Parathyroid adenoma (tissue), 2 donors: ENCODE data around the gene MMP17.

Source experiments
- H2AFZ ChIP-seq: fragments of 300-600 bp; sonication (generic); one replicate; pipeline ENCODE4 v1.7.0; 2017; ENCODE audit warnings: antibody characterized with exemption, mild to moderate bottlenecking
- H3K27ac ChIP-seq: fragments of 300-600 bp; sonication (generic); one replicate; pipeline ENCODE4 v1.7.0; 2017
- H3K27me3 ChIP-seq: fragments of 300-600 bp; sonication (generic); one replicate; pipeline ENCODE4 v1.7.0; 2017; ENCODE audit warnings: low read length; ENCODE audit not compliant: control insufficient read depth, insufficient read depth
- H3K36me3 ChIP-seq: fragments of 300-600 bp; sonication (generic); one replicate; pipeline ENCODE4 v1.7.0; 2017; ENCODE audit warnings: low read length; ENCODE audit not compliant: control insufficient read depth, insufficient read depth
- H3K4me1 ChIP-seq: fragments of 300-600 bp; sonication (generic); one replicate; pipeline ENCODE4 v1.7.0; 2017; ENCODE audit warnings: control low read depth
- H3K4me2 ChIP-seq: fragments of 300-600 bp; sonication (generic); one replicate; pipeline ENCODE4 v1.7.0; 2017; ENCODE audit warnings: low read length
- H3K4me3 ChIP-seq: fragments of 300-600 bp; sonication (generic); one replicate; pipeline ENCODE4 v1.7.0; 2017; ENCODE audit warnings: low read depth, low read length
- H3K79me2 ChIP-seq: fragments of 300-600 bp; sonication (generic); one replicate; pipeline ENCODE4 v1.7.0; 2017; ENCODE audit warnings: control low read depth
- H3K9ac ChIP-seq: fragments of 300-600 bp; sonication (generic); one replicate; pipeline ENCODE4 v1.7.0; 2017; ENCODE audit warnings: mild to moderate bottlenecking
- H3K9me3 ChIP-seq: fragments of 300-600 bp; sonication (generic); one replicate; pipeline ENCODE4 v1.7.0; 2017; ENCODE audit warnings: low read length; ENCODE audit not compliant: control insufficient read depth
- TF ChIP-seq, protein P1 (sequence below): fragments of 300-600 bp; sonication (generic); IDR thresholded peaks from one replicate; pipeline ENCODE4 v1.7.0; 2017; ENCODE audit warnings: antibody characterized with exemption, mild to moderate bottlenecking
- donor health status: primary hyperparathyroidism.

Gene MMP17

DNA sequence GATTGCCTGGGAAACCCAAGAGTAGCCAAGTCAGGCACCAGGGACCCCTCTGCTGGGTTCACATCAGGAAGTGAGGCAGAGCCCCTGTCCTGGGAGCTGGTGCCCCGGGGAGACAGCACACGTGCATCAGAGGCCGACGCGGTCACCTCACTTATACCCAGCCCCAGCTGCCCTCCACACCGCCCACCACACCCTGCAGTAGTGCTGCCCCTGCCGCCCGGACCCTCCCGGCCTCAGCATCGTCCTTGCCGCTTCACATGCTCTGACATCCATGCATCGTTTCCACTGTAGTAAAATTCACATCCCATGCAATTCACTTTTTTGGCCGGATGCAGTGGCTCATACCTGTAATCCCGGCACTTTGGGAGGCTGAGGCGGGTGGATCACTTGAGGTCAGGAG, 14.0 kb downstream of the MMP17 start:
- no peaks in the 10 kb centered on the region for H3K36me3 ChIP-seq
- H3K79me2 ChIP-seq = no peaks in the 10 kb centered on the region
- H3K27ac ChIP-seq = no peak overlapping the region
- H3K9ac ChIP-seq = no peak overlapping the region
- no peaks in the 10 kb centered on the region for H3K27me3 ChIP-seq
- no peak overlapping the region for H3K4me3 ChIP-seq
- TF ChIP-seq, protein P1, sequence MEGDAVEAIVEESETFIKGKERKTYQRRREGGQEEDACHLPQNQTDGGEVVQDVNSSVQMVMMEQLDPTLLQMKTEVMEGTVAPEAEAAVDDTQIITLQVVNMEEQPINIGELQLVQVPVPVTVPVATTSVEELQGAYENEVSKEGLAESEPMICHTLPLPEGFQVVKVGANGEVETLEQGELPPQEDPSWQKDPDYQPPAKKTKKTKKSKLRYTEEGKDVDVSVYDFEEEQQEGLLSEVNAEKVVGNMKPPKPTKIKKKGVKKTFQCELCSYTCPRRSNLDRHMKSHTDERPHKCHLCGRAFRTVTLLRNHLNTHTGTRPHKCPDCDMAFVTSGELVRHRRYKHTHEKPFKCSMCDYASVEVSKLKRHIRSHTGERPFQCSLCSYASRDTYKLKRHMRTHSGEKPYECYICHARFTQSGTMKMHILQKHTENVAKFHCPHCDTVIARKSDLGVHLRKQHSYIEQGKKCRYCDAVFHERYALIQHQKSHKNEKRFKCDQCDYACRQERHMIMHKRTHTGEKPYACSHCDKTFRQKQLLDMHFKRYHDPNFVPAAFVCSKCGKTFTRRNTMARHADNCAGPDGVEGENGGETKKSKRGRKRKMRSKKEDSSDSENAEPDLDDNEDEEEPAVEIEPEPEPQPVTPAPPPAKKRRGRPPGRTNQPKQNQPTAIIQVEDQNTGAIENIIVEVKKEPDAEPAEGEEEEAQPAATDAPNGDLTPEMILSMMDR = no peak
- no peaks in the 10 kb centered on the region for H3K4me1 ChIP-seq
- no peaks in the 10 kb centered on the region for H3K9me3 ChIP-seq
- H3K4me2 ChIP-seq = no peak overlapping the region
- H2AFZ ChIP-seq = no peak overlapping the region

DNA sequence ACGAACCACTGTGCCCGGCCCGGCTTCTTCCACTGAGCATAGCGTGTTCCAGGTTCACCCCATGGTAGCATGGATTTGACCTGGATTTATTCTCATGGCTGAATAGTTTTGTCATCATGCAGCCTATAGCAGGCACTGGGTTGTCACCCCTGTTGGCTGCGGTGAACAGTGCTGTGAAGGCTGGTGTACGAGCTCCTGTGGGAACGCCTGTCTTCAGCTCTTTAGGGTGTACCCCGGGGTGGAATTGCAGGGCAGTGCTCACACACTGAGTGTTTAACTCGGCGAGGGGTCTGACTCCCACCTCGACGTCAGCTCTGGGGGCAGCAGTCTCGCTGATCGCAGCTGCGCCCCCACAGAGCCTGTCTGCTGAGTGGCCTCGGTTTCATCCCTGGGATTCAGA, 15.3 kb downstream of the MMP17 start:
- Histone ChIP-seq H3K4me3 (no peak overlapping the region), H3K27me3 (no peaks in the 10 kb centered on the region), H2AFZ (no peak overlapping the region), H3K9ac (no peak overlapping the region), H3K27ac (no peak overlapping the region), H3K36me3 (no peaks in the 10 kb centered on the region), H3K4me1 (no peaks in the 10 kb centered on the region), H3K9me3 (no peaks in the 10 kb centered on the region), H3K4me2 (no peak overlapping the region), H3K79me2 (no peaks in the 10 kb centered on the region)
- TF ChIP-seq, protein P1 = no peak

DNA sequence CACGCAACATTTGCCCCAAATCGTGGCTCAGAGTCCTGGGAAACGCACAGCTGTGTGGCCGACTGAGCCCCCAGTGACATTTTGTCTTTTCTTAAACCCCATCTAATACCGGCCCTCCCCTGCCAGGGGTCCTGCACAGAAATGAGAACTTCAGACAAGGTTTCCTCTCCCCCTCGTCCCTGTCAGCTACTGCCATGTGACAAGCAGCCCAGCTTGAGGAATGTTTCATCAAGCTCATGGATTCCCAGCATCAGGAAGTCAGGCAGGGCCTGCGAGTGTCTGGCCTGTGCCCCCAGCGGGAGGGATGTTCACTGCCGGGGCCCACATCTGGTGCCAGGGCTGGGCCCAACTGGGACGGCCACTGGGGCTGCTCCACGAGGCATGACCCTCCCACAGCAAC, 15.9 kb downstream of the MMP17 start:
- Histone ChIP-seq H3K4me3 (no peak overlapping the region), H3K79me2 (no peaks in the 10 kb centered on the region), H3K4me1 (no peaks in the 10 kb centered on the region), H3K9me3 (no peaks in the 10 kb centered on the region), H3K27me3 (no peaks in the 10 kb centered on the region), H3K27ac (no peak overlapping the region), H3K36me3 (no peaks in the 10 kb centered on the region), H3K4me2 (no peak overlapping the region), H2AFZ (no peak overlapping the region), H3K9ac (no peak overlapping the region)
- TF ChIP-seq, protein P1 = no peak

DNA sequence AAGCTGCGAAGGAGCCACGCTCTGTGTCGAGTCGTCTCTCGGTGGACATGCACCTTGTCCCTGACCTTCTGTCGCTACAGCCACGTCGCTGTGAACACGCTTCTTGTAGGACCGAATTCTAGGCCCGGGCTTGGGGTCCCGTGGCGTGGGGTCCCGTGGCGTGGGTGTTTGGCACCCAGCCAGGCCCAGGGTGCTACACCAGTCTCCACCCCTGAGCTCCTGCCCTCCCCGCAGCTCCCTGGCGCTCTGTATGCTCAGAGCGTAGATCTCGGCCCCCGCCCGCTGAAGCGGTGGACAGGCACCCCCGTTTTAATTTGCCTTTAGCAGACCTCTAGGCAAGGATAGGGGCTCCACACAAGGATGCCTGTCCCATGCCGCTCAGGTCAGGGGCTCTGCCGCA, 16.5 kb downstream of the MMP17 start:
- TF ChIP-seq, protein P1 = no peak
- H3K4me2 ChIP-seq = no peak overlapping the region
- no peak overlapping the region for H3K9ac ChIP-seq
- no peak overlapping the region for H2AFZ ChIP-seq
- no peaks in the 10 kb centered on the region for H3K27me3 ChIP-seq
- H3K27ac ChIP-seq = no peak overlapping the region
- H3K4me1 ChIP-seq = no peaks in the 10 kb centered on the region
- H3K79me2 ChIP-seq = no peaks in the 10 kb centered on the region
- H3K9me3 ChIP-seq = no peaks in the 10 kb centered on the region
- H3K36me3 ChIP-seq = no peaks in the 10 kb centered on the region
- H3K4me3 ChIP-seq = no peak overlapping the region

DNA sequence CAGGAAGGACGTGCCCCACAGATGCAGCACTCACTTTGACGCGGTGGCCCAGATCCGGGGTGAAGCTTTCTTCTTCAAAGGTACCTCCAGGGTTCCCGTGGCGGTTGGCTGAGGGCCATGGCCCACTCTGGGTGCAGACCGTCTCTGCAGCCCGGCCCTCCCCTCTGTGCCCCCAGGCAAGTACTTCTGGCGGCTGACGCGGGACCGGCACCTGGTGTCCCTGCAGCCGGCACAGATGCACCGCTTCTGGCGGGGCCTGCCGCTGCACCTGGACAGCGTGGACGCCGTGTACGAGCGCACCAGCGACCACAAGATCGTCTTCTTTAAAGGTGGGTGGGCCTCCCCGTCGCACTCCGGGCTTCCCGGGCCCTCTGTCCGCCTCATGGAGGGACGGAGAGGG, 16.9 kb downstream of the MMP17 start:
- no peak overlapping the region for H2AFZ ChIP-seq
- H3K36me3 ChIP-seq = no peaks in the 10 kb centered on the region
- H3K9ac ChIP-seq = no peak overlapping the region
- no peaks in the 10 kb centered on the region for H3K9me3 ChIP-seq
- no peak overlapping the region for H3K4me3 ChIP-seq
- no peak overlapping the region for H3K4me2 ChIP-seq
- H3K4me1 ChIP-seq = no peaks in the 10 kb centered on the region
- H3K27ac ChIP-seq = no peak overlapping the region
- H3K79me2 ChIP-seq = no peaks in the 10 kb centered on the region
- H3K27me3 ChIP-seq = no peaks in the 10 kb centered on the region
- TF ChIP-seq, protein P1 = no peak
